ENCODE results near the gene APOBR.

APOBR gene

GRCh38 chr16:28475221-28475620 lies 19.2 kb upstream of the APOBR start:
- no peak overlapping the region for H4K8ac ChIP-seq (ENCODE audit: low read length)

GRCh38 chr16:28477311-28477920 lies 17.0 kb upstream of the APOBR start:
- H2BK12ac ChIP-seq (ENCODE audit: low read length in 2 of 2): no peak overlapping the region
- no peak overlapping the region for H3K14ac ChIP-seq (ENCODE audit: low read length in 2 of 2)
- no peak overlapping the region for H3K4ac ChIP-seq (ENCODE audit: low read depth in 1 of 2, low read length in 2 of 2)
- peaks cover 41 to 66% of the 10 kb centered on the region in 2 experiments for H3K36me3 ChIP-seq (ENCODE audit: control insufficient read depth in 1 of 2, insufficient read depth in 2 of 2, low read depth in 1 of 2, low read length in 2 of 2)
- H2BK15ac ChIP-seq (ENCODE audit: low read depth, poor library complexity, severe bottlenecking): no peak overlapping the region
- H2AK5ac ChIP-seq (ENCODE audit: low read length, severe bottlenecking): no peak overlapping the region
- H2BK5ac ChIP-seq (ENCODE audit: low read depth, low read length, poor library complexity, severe bottlenecking): no peak overlapping the region
- H3K27me3 ChIP-seq (ENCODE audit: control insufficient read depth in 1 of 2, insufficient read depth in 1 of 2, low read length in 2 of 2): no peaks in the 10 kb centered on the region
- no peak overlapping the region for H3K18ac ChIP-seq (ENCODE audit: low read depth in 1 of 2, low read length in 2 of 2)
- DNase-seq: no peak
- no peak overlapping the region for H3K9ac ChIP-seq (ENCODE audit: low read length)
- H2AFZ ChIP-seq (ENCODE audit: low read depth, low read length): no peak overlapping the region
- H3K4me3 ChIP-seq (ENCODE audit: insufficient read depth in 1 of 2, low read depth in 1 of 2, low read length in 2 of 2): no peak overlapping the region
- no peak overlapping the region for H4K91ac ChIP-seq (ENCODE audit: low read length)
- WGBS: 92% methylated on average over 14 of the region's 14 CpGs
- no peak overlapping the region for H4K8ac ChIP-seq (ENCODE audit: low read length)
- no peak overlapping the region for H3K27ac ChIP-seq (ENCODE audit: low read length, poor library complexity, severe bottlenecking)
- H3K9me3 ChIP-seq (ENCODE audit: control insufficient read depth, low read length): no peaks in the 10 kb centered on the region
- no peak overlapping the region for H2BK120ac ChIP-seq (ENCODE audit: low read depth, low read length)
- H3K4me2 ChIP-seq (ENCODE audit: low read length, poor library complexity, severe bottlenecking): no peak overlapping the region
- H3K23ac ChIP-seq (ENCODE audit: low read length in 2 of 2): no peak overlapping the region
- H3K79me1 ChIP-seq (replicated peaks; ENCODE audit: low read length, poor library complexity, severe bottlenecking): no peaks in the 10 kb centered on the region
- H3K4me1 ChIP-seq (ENCODE audit: control insufficient read depth, insufficient read depth, low read depth, low read length): no peaks in the 10 kb centered on the region

More at GRCh38 chr16:28475221-28475620, 19.2 kb upstream of the APOBR start:
- Histone ChIP-seq H2BK12ac (ENCODE audit: low read length in 2 of 2) (no peak overlapping the region), H3K18ac (ENCODE audit: low read depth in 1 of 2, low read length in 2 of 2) (no peak overlapping the region), H2BK120ac (ENCODE audit: low read depth, low read length) (no peak overlapping the region), H3K9ac (ENCODE audit: low read length) (no peak overlapping the region), H4K91ac (ENCODE audit: low read length) (no peak overlapping the region), H3K4me1 (ENCODE audit: control insufficient read depth, insufficient read depth, low read depth, low read length) (no peaks in the 10 kb centered on the region), H3K27me3 (ENCODE audit: control insufficient read depth in 1 of 2, insufficient read depth in 1 of 2, low read length in 2 of 2) (no peaks in the 10 kb centered on the region), H3K23ac (ENCODE audit: low read length in 2 of 2) (no peak overlapping the region), H3K79me1 (replicated peaks; ENCODE audit: low read length, poor library complexity, severe bottlenecking) (no peaks in the 10 kb centered on the region), H3K14ac (ENCODE audit: low read length in 2 of 2) (no peak overlapping the region), H3K4me2 (ENCODE audit: low read length, poor library complexity, severe bottlenecking) (no peak overlapping the region), H3K27ac (ENCODE audit: low read length, poor library complexity, severe bottlenecking) (no peak overlapping the region), H3K4ac (ENCODE audit: low read depth in 1 of 2, low read length in 2 of 2) (no peak overlapping the region), H2BK5ac (ENCODE audit: low read depth, low read length, poor library complexity, severe bottlenecking) (no peak overlapping the region), H2BK15ac (ENCODE audit: low read depth, poor library complexity, severe bottlenecking) (no peak overlapping the region), H3K36me3 (ENCODE audit: control insufficient read depth in 1 of 2, insufficient read depth in 2 of 2, low read depth in 1 of 2, low read length in 2 of 2) (peaks cover 34 to 51% of the 10 kb centered on the region in 2 experiments), H3K4me3 (ENCODE audit: insufficient read depth in 1 of 2, low read depth in 1 of 2, low read length in 2 of 2) (no peak overlapping the region), H2AFZ (ENCODE audit: low read depth, low read length) (no peak overlapping the region), H3K9me3 (ENCODE audit: control insufficient read depth, low read length) (no peaks in the 10 kb centered on the region), H2AK5ac (ENCODE audit: low read length, severe bottlenecking) (no peak overlapping the region)
- 95% methylated on average over 1 of the region's 2 CpGs for WGBS
- no peak for DNase-seq

GRCh38 chr16:28478506-28479180 lies 15.8 kb upstream of the APOBR start:
- no peak overlapping the region for H3K27ac ChIP-seq (ENCODE audit: low read length, poor library complexity, severe bottlenecking)
- no peak overlapping the region for H4K8ac ChIP-seq (ENCODE audit: low read length)
- H3K36me3 ChIP-seq (ENCODE audit: control insufficient read depth in 1 of 2, insufficient read depth in 2 of 2, low read depth in 1 of 2, low read length in 2 of 2): peaks cover 46 to 73% of the 10 kb centered on the region in 2 experiments
- H3K9ac ChIP-seq (ENCODE audit: low read length): no peak overlapping the region
- 95% methylated on average over 16 of the region's 16 CpGs for WGBS
- no peaks in the 10 kb centered on the region for H3K9me3 ChIP-seq (ENCODE audit: control insufficient read depth, low read length)
- H3K18ac ChIP-seq (ENCODE audit: low read depth in 1 of 2, low read length in 2 of 2): no peak overlapping the region
- H3K79me1 ChIP-seq (replicated peaks; ENCODE audit: low read length, poor library complexity, severe bottlenecking): no peaks in the 10 kb centered on the region
- no peak for DNase-seq
- no peak overlapping the region for H3K4me3 ChIP-seq (ENCODE audit: insufficient read depth in 1 of 2, low read depth in 1 of 2, low read length in 2 of 2)
- no peak overlapping the region for H2BK120ac ChIP-seq (ENCODE audit: low read depth, low read length)
- H2BK5ac ChIP-seq (ENCODE audit: low read depth, low read length, poor library complexity, severe bottlenecking): no peak overlapping the region
- H3K14ac ChIP-seq (ENCODE audit: low read length in 2 of 2): no peak overlapping the region
- no peak overlapping the region for H2AK5ac ChIP-seq (ENCODE audit: low read length, severe bottlenecking)
- H2BK12ac ChIP-seq (ENCODE audit: low read length in 2 of 2): no peak overlapping the region
- no peak overlapping the region for H4K91ac ChIP-seq (ENCODE audit: low read length)
- H3K4me2 ChIP-seq (ENCODE audit: low read length, poor library complexity, severe bottlenecking): no peak overlapping the region
- no peak overlapping the region for H3K23ac ChIP-seq (ENCODE audit: low read length in 2 of 2)
- no peaks in the 10 kb centered on the region for H3K4me1 ChIP-seq (ENCODE audit: control insufficient read depth, insufficient read depth, low read depth, low read length)
- H2BK15ac ChIP-seq (ENCODE audit: low read depth, poor library complexity, severe bottlenecking): peak overlapping the region; percentile 89
- no peaks in the 10 kb centered on the region for H3K27me3 ChIP-seq (ENCODE audit: control insufficient read depth in 1 of 2, insufficient read depth in 1 of 2, low read length in 2 of 2)
- H3K4ac ChIP-seq (ENCODE audit: low read depth in 1 of 2, low read length in 2 of 2): peak overlapping the region in 1 of 2 experiments; percentile 5
- H2AFZ ChIP-seq (ENCODE audit: low read depth, low read length): no peak overlapping the region

- WGBS: 98% methylated on average over 13 of the region's 13 CpGs
- H3K79me1 ChIP-seq (replicated peaks; ENCODE audit: low read length, poor library complexity, severe bottlenecking): peaks cover 2% of the 10 kb centered on the region
Measured at GRCh38 chr16:28482026-28482425, 12.4 kb upstream of the APOBR start.

More at GRCh38 chr16:28482026-28482425, 12.4 kb upstream of the APOBR start:
- Histone ChIP-seq H4K91ac (ENCODE audit: low read length) (no peak overlapping the region), H3K9me3 (ENCODE audit: control insufficient read depth, low read length) (no peaks in the 10 kb centered on the region), H2AFZ (ENCODE audit: low read depth, low read length) (no peak overlapping the region), H2BK5ac (ENCODE audit: low read depth, low read length, poor library complexity, severe bottlenecking) (no peak overlapping the region), H3K23ac (ENCODE audit: low read length in 2 of 2) (no peak overlapping the region), H4K8ac (ENCODE audit: low read length) (no peak overlapping the region), H3K4ac (ENCODE audit: low read depth in 1 of 2, low read length in 2 of 2) (no peak overlapping the region), H2BK120ac (ENCODE audit: low read depth, low read length) (no peak overlapping the region), H3K18ac (ENCODE audit: low read depth in 1 of 2, low read length in 2 of 2) (no peak overlapping the region), H3K14ac (ENCODE audit: low read length in 2 of 2) (no peak overlapping the region), H2BK15ac (ENCODE audit: low read depth, poor library complexity, severe bottlenecking) (no peak overlapping the region), H2AK5ac (ENCODE audit: low read length, severe bottlenecking) (no peak overlapping the region), H3K4me3 (ENCODE audit: insufficient read depth in 1 of 2, low read depth in 1 of 2, low read length in 2 of 2) (no peak overlapping the region), H2BK12ac (ENCODE audit: low read length in 2 of 2) (no peak overlapping the region), H3K4me1 (ENCODE audit: control insufficient read depth, insufficient read depth, low read depth, low read length) (no peaks in the 10 kb centered on the region), H3K4me2 (ENCODE audit: low read length, poor library complexity, severe bottlenecking) (no peak overlapping the region), H3K27ac (ENCODE audit: low read length, poor library complexity, severe bottlenecking) (no peak overlapping the region), H3K27me3 (ENCODE audit: control insufficient read depth in 1 of 2, insufficient read depth in 1 of 2, low read length in 2 of 2) (no peaks in the 10 kb centered on the region), H3K36me3 (ENCODE audit: control insufficient read depth in 1 of 2, insufficient read depth in 2 of 2, low read depth in 1 of 2, low read length in 2 of 2) (peaks cover 47 to 71% of the 10 kb centered on the region in 2 experiments), H3K9ac (ENCODE audit: low read length) (no peak overlapping the region)
- DNase-seq: no peak
